Glomerular visceral epithelial cell (primary cell): ENCODE results near the gene PRRC2C.
A peak's percentile ranks its signal among the peaks of the same experiment; 100 is the strongest.
"Not testable (repeated sequence)": the region's sequence is repeated elsewhere in the genome, so short reads cannot be mapped to it uniquely, and the experiment has no call there.

Source experiments
- DNase-seq: peaks from one replicate; pipeline ENCODE4 v3.0.0-alpha.2; 2016; ENCODE audit errors: extremely low spot score

PRRC2C gene

GRCh38 chr1:171500304-171500703 lies 15.0 kb downstream of the PRRC2C start:
- no peak for DNase-seq

- DNase-seq = no peak
These were observed 15.5 kb downstream of the PRRC2C start for GRCh38 chr1:171500803-171501202.

GRCh38 chr1:171501305-171502024 lies 16.1 kb downstream of the PRRC2C start:
- DNase-seq = no peak

- DNase-seq = peak; percentile 39
These were observed 21.4 kb downstream of the PRRC2C start for GRCh38 chr1:171506525-171507304.

- DNase-seq = no peak
These were observed 22.1 kb downstream of the PRRC2C start for GRCh38 chr1:171507435-171507834.

- DNase-seq = no peak
These were observed 23.9 kb downstream of the PRRC2C start for GRCh38 chr1:171509191-171509590.

GRCh38 chr1:171513743-171514142 lies 28.4 kb downstream of the PRRC2C start:
- DNase-seq = no peak

- DNase-seq = no peak
These were observed 30.0 kb downstream of the PRRC2C start for GRCh38 chr1:171515299-171515698.

GRCh38 chr1:171515741-171516140 lies 30.4 kb downstream of the PRRC2C start:
- no peak for DNase-seq

GRCh38 chr1:171521567-171521966 lies 36.2 kb downstream of the PRRC2C start:
- DNase-seq = no peak

GRCh38 chr1:171530676-171531075 lies 45.3 kb downstream of the PRRC2C start:
- no peak for DNase-seq

- DNase-seq = no peak
These were observed 47.2 kb downstream of the PRRC2C start for GRCh38 chr1:171532520-171532919.

- no peak for DNase-seq
These were observed 60.2 kb downstream of the PRRC2C start for GRCh38 chr1:171545523-171545922.

GRCh38 chr1:171550050-171550449 lies 64.7 kb downstream of the PRRC2C start:
- no peak for DNase-seq

- not testable (repeated sequence) for DNase-seq
These were observed 65.3 kb downstream of the PRRC2C start for GRCh38 chr1:171550598-171551100.

- DNase-seq = not testable (repeated sequence)
These were observed 68.6 kb downstream of the PRRC2C start for GRCh38 chr1:171553960-171554359.

GRCh38 chr1:171563675-171564074 lies 78.3 kb downstream of the PRRC2C start:
- no peak for DNase-seq

- no peak for DNase-seq
These were observed 81.1 kb downstream of the PRRC2C start for GRCh38 chr1:171566467-171566866.

- no peak for DNase-seq
These were observed 85.0 kb downstream of the PRRC2C start for GRCh38 chr1:171570295-171570694.

- no peak for DNase-seq
These were observed 90.8 kb downstream of the PRRC2C start for GRCh38 chr1:171576144-171576543.

- no peak for DNase-seq
These were observed 95.9 kb downstream of the PRRC2C start for GRCh38 chr1:171581226-171581625.

- DNase-seq = no peak
These were observed 96.4 kb downstream of the PRRC2C start for GRCh38 chr1:171581766-171582165.

- DNase-seq = no peak
These were observed 97.3 kb downstream of the PRRC2C start for GRCh38 chr1:171582589-171582988.
